Upper lobe of left lung (tissue), 6 donors: ENCODE data around the gene PRR18. TPM values are rescaled to one million over a fixed set of nuclear protein-coding genes. Genes with fewer than 3 reads are reported as not detected.

Source experiments
- ATAC-seq, 2 donors: fragments of 200-7000 bp; cut with Tn5 transposase; one replicate each; pipeline ENCODE4 v1.9.1; 2022; ENCODE audit warnings: mild to moderate bottlenecking in 2 of 2, moderate library complexity in 2 of 2; ENCODE audit not compliant: low FRiP score in 2 of 2
- DNase-seq, 2 donors: peaks; one replicate each; pipeline ENCODE4 v3.0.0-alpha.2; 2019 to 2020
- H3K27ac ChIP-seq, 4 donors: fragments of 200-600 bp; sonication (generic); one replicate each; pipeline ENCODE4 v1.5.1; 2016 to 2019
- H3K27me3 ChIP-seq, 4 donors: fragments of 200-600 bp; sonication (generic); one replicate each; pipeline ENCODE4 v1.5.1; 2017 to 2019
- H3K36me3 ChIP-seq, 4 donors: fragments of 200-600 bp; sonication (generic); one replicate each; pipeline ENCODE4 v1.5.1; 2016 to 2019
- H3K4me1 ChIP-seq, 4 donors: fragments of 200-600 bp; sonication (generic); one replicate each; pipeline ENCODE4 v1.5.1; 2018 to 2019
- H3K4me3 ChIP-seq, 4 donors: fragments of 200-600 bp; sonication (generic); one replicate each; pipeline ENCODE4 v1.5.1; 2017 to 2019; ENCODE audit warnings: mild to moderate bottlenecking in 2 of 4, moderate library complexity in 1 of 4
- H3K9me3 ChIP-seq, 4 donors: fragments of 200-600 bp; sonication (generic); one replicate each; pipeline ENCODE4 v1.5.1; 2018 to 2019
- EP300 ChIP-seq, 4 donors: sonication (generic); formaldehyde crosslinking; IDR thresholded peaks; one replicate each; pipeline ENCODE4 v1.5.1; 2017; ENCODE audit warnings: antibody characterized with exemption in 4 of 4, control low read depth in 2 of 4
- POLR2A ChIP-seq, 4 donors: fragments of 450-650 bp; IDR thresholded peaks; one replicate each; pipeline ENCODE4 v1.5.1; 2016 to 2017; ENCODE audit warnings: antibody characterized with exemption in 4 of 4, mild to moderate bottlenecking in 2 of 4
- POLR2AphosphoS5 ChIP-seq, 2 donors: sonication (generic); formaldehyde crosslinking; IDR thresholded peaks; one replicate each; pipeline ENCODE4 v1.5.1; 2017; ENCODE audit warnings: antibody characterized with exemption in 2 of 2
- WGBS, 2 donors: methylation state at CpG; one replicate each; pipeline ENCODE4 v1.1.5; 2017 to 2018; 5-methylcytosine and 5-hydroxymethylcytosine counted together
- total RNA-seq, 6 donors: library from RNA; depleted of rRNA in 4 of 6; stranded (reverse); fragments of >200 nt in 4 of 6; gene quantifications; one replicate each; pipeline versions ENCODE4 v1.1.0 to v1.2.1, GENCODE V29; 2016 to 2021
- TF ChIP-seq, protein P1 (sequence below), 6 experiments: fragments of 450-650 bp in 4 of 6; fragments of 200-600 bp in 2 of 6; sonication (generic) in 2 of 6; IDR thresholded peaks; one replicate each; pipeline ENCODE4 v1.5.1; 2016 to 2019; ENCODE audit warnings: antibody characterized with exemption in 6 of 6
- donor health status: DM: no; HTN: no; CAD: no; lungs with moderate emphysema.
- donor health status: DM: no; HTN: yes; CAD: no; lungs with severe emphysema.

PRR18 gene
- total RNA-seq, 6 donors from 2014 or later: 0.15 to 2.1 (median 0.50) TPM; not detected in 2

GRCh38 chr6:166300357-166300987 is 7.7 kb downstream of the PRR18 start:
- TF ChIP-seq EP300 (IDR thresholded peaks at IDR 0.05) (no peak), POLR2A (IDR thresholded peaks at IDR 0.05) (no peak), POLR2AphosphoS5 (IDR thresholded peaks at IDR 0.05) (no peak)
- TF ChIP-seq, protein P1, sequence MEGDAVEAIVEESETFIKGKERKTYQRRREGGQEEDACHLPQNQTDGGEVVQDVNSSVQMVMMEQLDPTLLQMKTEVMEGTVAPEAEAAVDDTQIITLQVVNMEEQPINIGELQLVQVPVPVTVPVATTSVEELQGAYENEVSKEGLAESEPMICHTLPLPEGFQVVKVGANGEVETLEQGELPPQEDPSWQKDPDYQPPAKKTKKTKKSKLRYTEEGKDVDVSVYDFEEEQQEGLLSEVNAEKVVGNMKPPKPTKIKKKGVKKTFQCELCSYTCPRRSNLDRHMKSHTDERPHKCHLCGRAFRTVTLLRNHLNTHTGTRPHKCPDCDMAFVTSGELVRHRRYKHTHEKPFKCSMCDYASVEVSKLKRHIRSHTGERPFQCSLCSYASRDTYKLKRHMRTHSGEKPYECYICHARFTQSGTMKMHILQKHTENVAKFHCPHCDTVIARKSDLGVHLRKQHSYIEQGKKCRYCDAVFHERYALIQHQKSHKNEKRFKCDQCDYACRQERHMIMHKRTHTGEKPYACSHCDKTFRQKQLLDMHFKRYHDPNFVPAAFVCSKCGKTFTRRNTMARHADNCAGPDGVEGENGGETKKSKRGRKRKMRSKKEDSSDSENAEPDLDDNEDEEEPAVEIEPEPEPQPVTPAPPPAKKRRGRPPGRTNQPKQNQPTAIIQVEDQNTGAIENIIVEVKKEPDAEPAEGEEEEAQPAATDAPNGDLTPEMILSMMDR (IDR thresholded peaks at IDR 0.05): no peak
- Histone ChIP-seq H3K9me3 (no peaks in the 10 kb centered on the region), H3K27me3 (peaks cover 0 to under 1% (median 0%) of the 10 kb centered on the region in 4 donors), H3K4me3 (no peak overlapping the region), H3K27ac (no peak overlapping the region), H3K36me3 (no peaks in the 10 kb centered on the region), H3K4me1 (no peaks in the 10 kb centered on the region)
- WGBS, 2 donors: 83 to 85% methylated on average over 9 of the region's 9 CpGs
- DNase-seq (no peak), ATAC-seq (no peak)

GRCh38 chr6:166297606-166298005 is 10.6 kb downstream of the PRR18 start:
- no peaks in the 10 kb centered on the region for H3K4me1 ChIP-seq
- peak in 1 of 2 donors; percentile 31 for ATAC-seq
- DNase-seq: peak in 1 of 2 donors; percentile 54
- TF ChIP-seq, protein P1 (IDR thresholded peaks at IDR 0.05): no peak
- TF ChIP-seq POLR2A (IDR thresholded peaks at IDR 0.05): no peak
- TF ChIP-seq POLR2AphosphoS5 (IDR thresholded peaks at IDR 0.05): no peak
- TF ChIP-seq EP300 (IDR thresholded peaks at IDR 0.05): no peak
- H3K27me3 ChIP-seq: no peaks in the 10 kb centered on the region
- no peak overlapping the region for H3K27ac ChIP-seq
- WGBS, 2 donors: 95 to 96% methylated on average over 23 of the region's 23 CpGs
- no peaks in the 10 kb centered on the region for H3K9me3 ChIP-seq
- no peak overlapping the region for H3K4me3 ChIP-seq
- H3K36me3 ChIP-seq: no peaks in the 10 kb centered on the region

GRCh38 chr6:166296035-166296883 is 11.9 kb downstream of the PRR18 start:
- no peaks in the 10 kb centered on the region for H3K36me3 ChIP-seq
- no peak for DNase-seq
- H3K27me3 ChIP-seq: no peaks in the 10 kb centered on the region
- H3K4me1 ChIP-seq: no peaks in the 10 kb centered on the region
- WGBS, 2 donors: 77 to 83% methylated on average over 10 of the region's 10 CpGs
- TF ChIP-seq POLR2AphosphoS5 (IDR thresholded peaks at IDR 0.05) (no peak), POLR2A (IDR thresholded peaks at IDR 0.05) (no peak), EP300 (IDR thresholded peaks at IDR 0.05) (no peak)
- TF ChIP-seq, protein P1 (IDR thresholded peaks at IDR 0.05): no peak
- no peak overlapping the region for H3K4me3 ChIP-seq
- no peak for ATAC-seq
- H3K27ac ChIP-seq: no peak overlapping the region
- no peaks in the 10 kb centered on the region for H3K9me3 ChIP-seq

DNA sequence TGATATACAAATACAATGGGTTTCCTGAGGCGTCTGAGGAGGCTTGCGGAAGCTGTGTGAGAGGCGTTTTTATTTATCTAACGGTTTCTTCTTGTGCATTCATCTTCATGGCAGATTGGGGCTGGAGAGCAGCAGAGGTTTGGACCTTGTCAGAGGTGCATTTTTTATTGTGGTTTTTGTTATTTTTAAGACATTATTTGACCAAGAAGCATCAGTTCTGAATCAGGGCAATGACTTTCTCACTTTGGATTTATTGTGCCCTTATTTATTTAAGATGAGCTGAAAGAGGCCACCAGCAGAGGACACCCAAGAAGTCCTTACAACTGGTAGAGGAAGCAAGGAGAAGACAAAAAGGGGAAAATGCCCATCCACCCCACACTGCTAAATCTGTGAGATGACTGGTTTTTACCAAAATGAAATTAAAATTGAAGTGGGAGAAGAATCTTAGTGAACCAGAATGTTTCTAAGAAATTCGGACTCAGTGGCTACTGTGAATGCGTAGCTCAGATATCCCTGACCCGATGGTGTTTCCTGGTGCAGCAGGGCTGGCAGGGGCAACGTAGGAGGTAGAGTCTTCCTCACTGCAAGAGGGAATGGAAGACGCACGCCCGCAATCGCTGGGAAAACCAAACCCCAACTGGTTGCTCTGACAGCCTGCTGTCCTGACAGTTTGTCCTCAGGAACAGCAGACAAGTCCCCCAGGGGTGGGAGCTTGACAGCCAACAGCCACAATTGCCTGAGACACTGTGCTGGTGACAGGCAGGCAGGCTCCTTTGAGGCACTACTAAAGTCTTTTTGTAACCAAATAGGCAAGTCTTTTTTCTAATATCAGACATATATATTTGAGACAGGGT is 14.2 kb downstream of the PRR18 start:
- no peak overlapping the region for H3K4me3 ChIP-seq
- no peak overlapping the region for H3K27ac ChIP-seq
- ATAC-seq: no peak
- H3K36me3 ChIP-seq: no peaks in the 10 kb centered on the region
- H3K4me1 ChIP-seq: no peaks in the 10 kb centered on the region
- H3K27me3 ChIP-seq: no peaks in the 10 kb centered on the region
- no peak for DNase-seq
- H3K9me3 ChIP-seq: no peaks in the 10 kb centered on the region
- TF ChIP-seq EP300 (IDR thresholded peaks at IDR 0.05): no peak
- TF ChIP-seq POLR2AphosphoS5 (IDR thresholded peaks at IDR 0.05): no peak
- TF ChIP-seq, protein P1 (IDR thresholded peaks at IDR 0.05): no peak
- no peak for TF ChIP-seq POLR2A (IDR thresholded peaks at IDR 0.05)
- 75 to 80% methylated on average over 12 of the region's 12 CpGs for WGBS, 2 donors
